ENCODE results near the gene RASSF5. TPM values are rescaled to one million over a fixed set of nuclear protein-coding genes. Genes with fewer than 3 reads are reported as not detected.

Gene RASSF5
- total and polyA plus RNA-seq, 2 of the 13 experiments (the other 11 are each of a cell fraction or from before 2014, with no cell fraction given): 0.18 to 0.40 TPM

DNA sequence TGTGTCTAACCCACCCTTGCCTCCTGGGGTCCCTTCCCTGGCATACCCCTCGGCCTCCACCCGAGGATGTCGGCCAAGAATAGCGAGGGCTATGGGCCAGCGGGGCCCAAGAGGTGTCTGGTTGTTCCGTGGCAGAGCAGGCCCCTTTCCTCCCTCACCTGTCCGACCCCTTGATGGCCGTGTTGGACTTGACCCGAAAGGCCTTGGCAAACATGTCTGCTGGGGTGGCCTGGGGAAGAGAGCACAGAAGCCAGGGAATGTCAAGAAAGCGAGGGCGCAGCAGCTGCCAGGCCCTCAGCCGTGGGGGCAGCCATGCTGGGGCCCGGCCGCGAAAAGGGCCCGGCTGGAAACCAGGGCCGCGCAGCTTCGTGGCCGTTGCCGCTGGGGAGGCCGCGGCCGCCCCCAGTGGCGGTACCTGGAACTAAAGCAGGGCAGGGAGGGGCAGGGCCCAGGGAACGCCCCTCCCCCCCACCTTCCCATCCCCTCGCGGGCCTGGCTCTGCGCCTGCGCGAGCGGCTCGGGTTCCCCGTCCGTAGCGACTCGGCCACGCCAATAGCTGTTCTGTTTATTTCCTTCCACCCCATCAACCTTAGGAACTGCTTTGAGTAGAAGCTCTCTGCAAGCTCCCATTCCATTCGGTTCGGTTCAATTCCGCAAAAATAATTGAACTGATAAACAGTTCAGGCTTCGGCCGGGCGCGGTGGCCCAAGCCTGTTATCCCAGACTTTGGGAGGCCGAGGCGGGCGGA lies 105.0 kb downstream of the RASSF5 start, which contains the start of gene EIF2D (continued):
- TF ChIP-seq ETV5 (CRISPR knock-in tag; IDR thresholded peaks at IDR 0.05; ENCODE audit: borderline replicate concordance) (peak; percentile 62), ZNF510 (CRISPR knock-in tag; IDR thresholded peaks at IDR 0.05; ENCODE audit: low read depth) (peak; percentile 94; the same call in 1 of the 2 replicates), KLF12 (CRISPR knock-in tag; IDR thresholded peaks at IDR 0.05; ENCODE audit: borderline replicate concordance) (peak; percentile 93), ZNF883 (CRISPR knock-in tag; IDR thresholded peaks at IDR 0.05; ENCODE audit: not compliant biosample characterization) (peak; percentile 89), FOXJ3 (CRISPR knock-in tag; IDR thresholded peaks at IDR 0.05; ENCODE audit: borderline replicate concordance) (peak; percentile 48; the same call in 1 of the 2 replicates), STAT5B (CRISPR knock-in tag; IDR thresholded peaks at IDR 0.05) (peak; percentile 91), STAG1 (CRISPR knock-in tag; IDR thresholded peaks at IDR 0.05) (0 out of 2 replicates have a peak, but pooled peaks have one; percentile 27), TBX2 (CRISPR knock-in tag; IDR thresholded peaks at IDR 0.05; ENCODE audit: borderline replicate concordance) (peak; percentile 94), RAD21 (CRISPR knock-in tag; IDR thresholded peaks at IDR 0.05) (peak; percentile 73), HDAC2 (CRISPR knock-in tag; IDR thresholded peaks at IDR 0.05) (peak; percentile 90), FOXO1 (CRISPR knock-in tag; IDR thresholded peaks at IDR 0.05) (peak; percentile 80), ZNF34 (CRISPR knock-in tag; IDR thresholded peaks at IDR 0.05; ENCODE audit: borderline replicate concordance) (peak; percentile 95; the same call in 1 of the 2 replicates), SNAI1 (CRISPR knock-in tag; IDR thresholded peaks at IDR 0.05; ENCODE audit: borderline replicate concordance) (no peak), ZNF331 (CRISPR knock-in tag; IDR thresholded peaks at IDR 0.05) (peak; percentile 98), CHCHD3 (CRISPR knock-in tag; IDR thresholded peaks at IDR 0.05) (no peak), SMC3 (IDR thresholded peaks at IDR 0.05; ENCODE audit: low read length) (no peak), ZNF460 (CRISPR knock-in tag; IDR thresholded peaks at IDR 0.05; ENCODE audit: borderline replicate concordance) (peak; percentile 62; the same call in 1 of the 2 replicates), AGO1 (IDR thresholded peaks at IDR 0.05; ENCODE audit: low read depth, low read length, poor library complexity, severe bottlenecking) (peak; percentile 44), XBP1 (CRISPR knock-in tag; IDR thresholded peaks at IDR 0.05) (no peak), FOSL2 (CRISPR knock-in tag; IDR thresholded peaks at IDR 0.05) (peak; percentile 62), PHF21A (CRISPR knock-in tag; IDR thresholded peaks at IDR 0.05) (peak; percentile 91)
- TF ChIP-seq, protein P1, sequence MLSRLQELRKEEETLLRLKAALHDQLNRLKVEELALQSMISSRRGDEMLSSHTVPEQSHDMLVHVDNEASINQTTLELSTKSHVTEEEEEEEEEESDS (CRISPR knock-in tag; IDR thresholded peaks at IDR 0.05; ENCODE audit: borderline replicate concordance): no peak
- TF ChIP-seq, protein P2, sequence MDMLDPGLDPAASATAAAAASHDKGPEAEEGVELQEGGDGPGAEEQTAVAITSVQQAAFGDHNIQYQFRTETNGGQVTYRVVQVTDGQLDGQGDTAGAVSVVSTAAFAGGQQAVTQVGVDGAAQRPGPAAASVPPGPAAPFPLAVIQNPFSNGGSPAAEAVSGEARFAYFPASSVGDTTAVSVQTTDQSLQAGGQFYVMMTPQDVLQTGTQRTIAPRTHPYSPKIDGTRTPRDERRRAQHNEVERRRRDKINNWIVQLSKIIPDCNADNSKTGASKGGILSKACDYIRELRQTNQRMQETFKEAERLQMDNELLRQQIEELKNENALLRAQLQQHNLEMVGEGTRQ (IDR thresholded peaks at IDR 0.05; ENCODE audit: low read depth, low read length): no peak
- TF ChIP-seq, protein P2 (CRISPR knock-in tag; IDR thresholded peaks at IDR 0.05; ENCODE audit: borderline replicate concordance): no peak; the same call in 1 of the 2 replicates
- TF ChIP-seq, protein P3, sequence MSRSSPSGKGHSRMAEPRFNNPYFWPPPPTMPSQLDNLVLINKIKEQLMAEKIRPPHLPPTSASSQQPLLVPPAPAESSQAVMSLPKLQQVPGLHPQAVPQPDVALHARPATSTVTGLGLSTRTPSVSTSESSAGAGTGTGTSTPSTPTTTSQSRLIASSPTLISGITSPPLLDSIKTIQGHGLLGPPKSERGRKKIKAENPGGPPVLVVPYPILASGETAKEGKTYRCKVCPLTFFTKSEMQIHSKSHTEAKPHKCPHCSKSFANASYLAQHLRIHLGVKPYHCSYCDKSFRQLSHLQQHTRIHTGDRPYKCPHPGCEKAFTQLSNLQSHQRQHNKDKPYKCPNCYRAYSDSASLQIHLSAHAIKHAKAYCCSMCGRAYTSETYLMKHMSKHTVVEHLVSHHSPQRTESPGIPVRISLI (CRISPR knock-in tag; IDR thresholded peaks at IDR 0.05; ENCODE audit: borderline replicate concordance): peak; percentile 71
- TF ChIP-seq, protein P4, sequence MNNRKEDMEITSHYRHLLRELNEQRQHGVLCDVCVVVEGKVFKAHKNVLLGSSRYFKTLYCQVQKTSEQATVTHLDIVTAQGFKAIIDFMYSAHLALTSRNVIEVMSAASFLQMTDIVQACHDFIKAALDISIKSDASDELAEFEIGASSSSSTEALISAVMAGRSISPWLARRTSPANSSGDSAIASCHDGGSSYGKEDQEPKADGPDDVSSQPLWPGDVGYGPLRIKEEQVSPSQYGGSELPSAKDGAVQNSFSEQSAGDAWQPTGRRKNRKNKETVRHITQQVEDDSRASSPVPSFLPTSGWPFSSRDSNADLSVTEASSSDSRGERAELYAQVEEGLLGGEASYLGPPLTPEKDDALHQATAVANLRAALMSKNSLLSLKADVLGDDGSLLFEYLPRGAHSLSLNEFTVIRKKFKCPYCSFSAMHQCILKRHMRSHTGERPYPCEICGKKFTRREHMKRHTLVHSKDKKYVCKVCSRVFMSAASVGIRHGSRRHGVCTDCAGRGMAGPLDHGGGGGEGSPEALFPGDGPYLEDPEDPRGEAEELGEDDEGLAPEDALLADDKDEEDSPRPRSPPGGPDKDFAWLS (CRISPR knock-in tag; IDR thresholded peaks at IDR 0.05; ENCODE audit: borderline replicate concordance): no peak
